ENCODE data around the gene PPFIA1.

DNA sequence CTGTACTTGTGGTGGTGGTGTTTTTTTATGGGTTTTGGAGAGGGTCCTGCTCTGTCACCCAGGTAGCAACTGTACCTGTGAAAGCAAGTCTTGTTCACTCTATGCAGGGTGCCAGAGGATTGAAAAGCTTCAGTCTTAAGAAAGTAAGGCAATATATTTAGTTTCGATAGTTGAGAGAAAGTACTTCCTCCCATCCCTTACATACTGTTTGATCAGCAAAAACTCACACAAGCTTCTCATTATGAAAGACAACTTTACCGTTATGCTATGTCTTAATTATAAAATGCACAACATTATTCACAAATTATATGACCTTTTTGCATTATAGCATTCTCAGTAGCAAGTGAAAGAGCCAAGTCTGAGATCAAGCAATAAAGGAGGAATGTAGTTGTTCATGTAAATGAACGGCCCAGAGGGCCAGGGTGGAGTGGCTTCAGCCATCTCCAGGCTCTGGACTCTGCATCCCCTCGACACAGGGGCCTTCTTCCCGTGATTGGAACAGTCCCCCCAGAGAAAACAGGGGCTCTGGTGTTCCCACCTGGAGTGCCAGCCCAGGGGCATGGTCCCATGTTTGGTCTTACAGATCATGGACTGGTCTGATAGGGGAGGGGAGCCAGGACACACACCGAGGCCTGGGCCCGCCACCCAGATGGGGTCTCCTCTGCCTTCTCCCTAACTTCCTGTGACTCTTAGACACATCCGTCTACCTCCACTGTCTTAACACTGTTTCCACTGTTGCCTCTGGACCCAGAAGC is 89.1 kb downstream of the PPFIA1 start:
- TF ChIP-seq MAFK (IDR thresholded peaks at IDR 0.05; ENCODE audit: partially characterized antibody) (peak; percentile 39), ESRRA (IDR thresholded peaks at IDR 0.05; ENCODE audit: borderline replicate concordance, low read length) (no peak), RAD21 (conservative IDR thresholded peaks at IDR 0.05 in 1 of 2, IDR thresholded peaks at IDR 0.05 in 1 of 2) (no peak), CHD2 (IDR thresholded peaks at IDR 0.05; ENCODE audit: low read length, partially characterized antibody) (no peak), ZC3H11A (IDR thresholded peaks at IDR 0.05) (no peak), RFX5 (IDR thresholded peaks at IDR 0.05) (no peak), SREBF2 (IDR thresholded peaks at IDR 0.05) (no peak), JUNB (IDR thresholded peaks at IDR 0.05) (no peak), KDM1A (IDR thresholded peaks at IDR 0.05; ENCODE audit: low read depth) (no peak), TP53 (CRISPR knock-in tag; IDR thresholded peaks at IDR 0.05) (no peak)
- TF ChIP-seq, protein P1, sequence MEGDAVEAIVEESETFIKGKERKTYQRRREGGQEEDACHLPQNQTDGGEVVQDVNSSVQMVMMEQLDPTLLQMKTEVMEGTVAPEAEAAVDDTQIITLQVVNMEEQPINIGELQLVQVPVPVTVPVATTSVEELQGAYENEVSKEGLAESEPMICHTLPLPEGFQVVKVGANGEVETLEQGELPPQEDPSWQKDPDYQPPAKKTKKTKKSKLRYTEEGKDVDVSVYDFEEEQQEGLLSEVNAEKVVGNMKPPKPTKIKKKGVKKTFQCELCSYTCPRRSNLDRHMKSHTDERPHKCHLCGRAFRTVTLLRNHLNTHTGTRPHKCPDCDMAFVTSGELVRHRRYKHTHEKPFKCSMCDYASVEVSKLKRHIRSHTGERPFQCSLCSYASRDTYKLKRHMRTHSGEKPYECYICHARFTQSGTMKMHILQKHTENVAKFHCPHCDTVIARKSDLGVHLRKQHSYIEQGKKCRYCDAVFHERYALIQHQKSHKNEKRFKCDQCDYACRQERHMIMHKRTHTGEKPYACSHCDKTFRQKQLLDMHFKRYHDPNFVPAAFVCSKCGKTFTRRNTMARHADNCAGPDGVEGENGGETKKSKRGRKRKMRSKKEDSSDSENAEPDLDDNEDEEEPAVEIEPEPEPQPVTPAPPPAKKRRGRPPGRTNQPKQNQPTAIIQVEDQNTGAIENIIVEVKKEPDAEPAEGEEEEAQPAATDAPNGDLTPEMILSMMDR (IDR thresholded peaks at IDR 0.05), result no peak
